K562 (cell line): ENCODE data around the gene SLC35F2. TPM values are rescaled to one million over a fixed set of nuclear protein-coding genes. Genes with fewer than 3 reads are reported as not detected.
A peak's percentile ranks its signal among the peaks of the same experiment; 100 is the strongest.

Experiments
- ATAC-seq: fragments of 200-7000 bp; cut with Tn5 transposase; 3 replicates; pipeline ENCODE4 v1.9.1; 2020; ENCODE audit warnings: moderate library complexity
- BruUV-seq: library from RNA; stranded (reverse); fragments of 400-500 nt; replicated peaks from 2 replicates; lab custom pipeline; 2021; lab: Mats Ljungman, UMichigan
- CTCF ChIA-PET: fragments of 300-600 bp; formaldehyde crosslinking; extraction: SDS; loops from one replicate; lab custom pipeline; 2021; ENCODE audit warnings: low intra/inter-chr PET ratio; lab: Yijun Ruan, JAX
- POLR2A ChIA-PET: fragments of 300-600, 350-650 bp; sonication (Branson Sonifier 250); formaldehyde crosslinking; extraction: SDS; loops from one replicate; lab custom pipeline; 2021; ENCODE audit warnings: antibody characterized with exemption, inconsistent platforms; lab: Yijun Ruan, JAX
- DNase-seq, 4 experiments: peaks; one replicate each; pipeline versions ENCODE4 v3.0.0 to v3.0.0-alpha.2; 2011 to 2018; ENCODE audit warnings: low spot score in 3 of 4, mixed read lengths in 3 of 4; ENCODE audit errors: extremely low read depth in 1 of 4
- FAIRE-seq: peaks from 2 replicates; lab custom pipeline; 2011; peaks lifted over from hg19 to GRCh38; lab: Jason Lieb, UNC
- H2AFZ ChIP-seq: 2 replicates; pipeline ENCODE4 v1.6.0; 2011; ENCODE audit warnings: low read depth, low read length, control low read depth, inconsistent platforms
- H3K27ac ChIP-seq: fragments of 200-600 bp; 3 replicates; pipeline ENCODE4 v1.8.0; 2011; ENCODE audit warnings: low read depth, mild to moderate bottlenecking, control low read depth, inconsistent platforms, low read length, moderate library complexity, mixed read lengths; ENCODE audit errors: extremely low read depth
- H3K27me3 ChIP-seq, 2 experiments: fragments of 300-600 bp in 1 of 2; 2 replicates in 1 of 2; 3 replicates in 1 of 2; pipeline versions ENCODE4 v1.6.0 to v1.8.0; 2011; ENCODE audit warnings: inconsistent platforms in 2 of 2, low read length in 2 of 2, mild to moderate bottlenecking in 1 of 2, mixed read lengths in 1 of 2, moderate library complexity in 1 of 2; ENCODE audit not compliant: control insufficient read depth in 2 of 2, insufficient read depth in 2 of 2
- H3K36me3 ChIP-seq: fragments of 300-600 bp; 3 replicates; pipeline ENCODE4 v1.8.0; 2011; ENCODE audit warnings: mild to moderate bottlenecking, low read length, inconsistent platforms; ENCODE audit not compliant: control insufficient read depth, insufficient read depth
- H3K4me1 ChIP-seq, 2 experiments: fragments of 200-600 bp in 1 of 2; replicated peaks in 1 of 2; 2 replicates in 1 of 2; 3 replicates in 1 of 2; pipeline versions ENCODE4 v1.5.1 to v1.8.0; 2011; ENCODE audit warnings: inconsistent platforms in 2 of 2, low read length in 2 of 2, mild to moderate bottlenecking in 1 of 2, mixed read lengths in 1 of 2, moderate library complexity in 1 of 2; ENCODE audit not compliant: control insufficient read depth in 2 of 2, insufficient read depth in 2 of 2
- H3K4me2 ChIP-seq: 2 replicates; pipeline ENCODE4 v1.6.1; 2011; ENCODE audit warnings: low read length, control low read depth, inconsistent platforms, mixed read lengths; ENCODE audit not compliant: insufficient read depth
- H3K4me3 ChIP-seq: fragments of 200-600 bp; sonication (generic), shearing (Covaris generic); 2 replicates; pipeline ENCODE4 v1.5.1; 2016; ENCODE audit warnings: control low read depth, inconsistent platforms
- H3K79me2 ChIP-seq: fragments of 200-600 bp; 3 replicates; pipeline ENCODE4 v1.8.0; 2011; ENCODE audit warnings: low read length, inconsistent platforms; ENCODE audit not compliant: control insufficient read depth, insufficient read depth
- H3K9ac ChIP-seq, 2 experiments: 2 replicates each; pipeline versions ENCODE4 v1.6.0 to v1.6.1; 2011; ENCODE audit warnings: low read depth in 2 of 2, low read length in 2 of 2, control low read depth in 1 of 2, inconsistent platforms in 1 of 2, mild to moderate bottlenecking in 1 of 2, mixed read lengths in 1 of 2; ENCODE audit not compliant: insufficient read depth in 1 of 2
- H3K9me1 ChIP-seq: one replicate; pipeline ENCODE4 v1.6.0; 2011; ENCODE audit warnings: inconsistent platforms, mild to moderate bottlenecking, low read length, moderate library complexity; ENCODE audit not compliant: control insufficient read depth, insufficient read depth
- H3K9me3 ChIP-seq: replicated peaks from 2 replicates; pipeline ENCODE4 v1.5.1; 2011; ENCODE audit warnings: low read depth, low read length, inconsistent platforms; ENCODE audit not compliant: control insufficient read depth, insufficient read depth
- H4K20me1 ChIP-seq: replicated peaks from 2 replicates; pipeline ENCODE4 v1.6.1; 2011; ENCODE audit warnings: low read length, inconsistent platforms, mixed read lengths; ENCODE audit not compliant: control insufficient read depth, insufficient read depth
- BRD4 ChIP-seq: fragments of 200-600 bp; sonication (generic); IDR thresholded peaks from 2 replicates; pipeline ENCODE4 v1.6.1; 2017; ENCODE audit warnings: inconsistent platforms
- CBFA2T2 ChIP-seq: fragments of 450-650 bp; conservative IDR thresholded peaks from 2 replicates; pipeline ENCODE4 v1.6.1; 2017; ENCODE audit warnings: mild to moderate bottlenecking
- CEBPZ ChIP-seq: fragments of 150-350 bp; IDR thresholded peaks from 2 replicates; pipeline ENCODE4 v1.6.1; 2014; ENCODE audit warnings: low read depth, mild to moderate bottlenecking, low read length, borderline replicate concordance
- MNT ChIP-seq, 2 experiments: fragments of 450-650 bp; conservative IDR thresholded peaks; 2 replicates each; pipeline ENCODE4 v1.6.1; 2017; ENCODE audit warnings: mild to moderate bottlenecking in 2 of 2, moderate library complexity in 2 of 2
- TGIF2 ChIP-seq: sonication (generic); formaldehyde crosslinking; IDR thresholded peaks from 2 replicates; pipeline ENCODE4 v1.8.1; 2022; ENCODE audit warnings: mild to moderate bottlenecking, missing genetic modification reagents, moderate library complexity
- ZC3H4 ChIP-seq: sonication (generic); formaldehyde crosslinking; IDR thresholded peaks from 2 replicates; pipeline ENCODE4 v1.9.0; 2021; ENCODE audit warnings: missing genetic modification reagents, borderline replicate concordance
- ZNF512 ChIP-seq: IDR thresholded peaks from 2 replicates; pipeline ENCODE4 v1.6.1; 2016; ENCODE audit warnings: missing genetic modification characterization, missing compliant biosample characterization
- WGBS: fragments of 100-300 bp; shearing (Covaris generic); methylation state at CpG from one replicate; pipeline ENCODE4 v1.1.6; 2016; ENCODE audit warnings: low coverage, mixed read lengths; ENCODE audit not compliant: insufficient coverage; ENCODE audit errors: missing lambda C conversion rate; 5-methylcytosine and 5-hydroxymethylcytosine counted together
- in situ Hi-C: fragments of 300-500 bp; cut with MboI; formaldehyde crosslinking; loops from 4 replicates; pipeline ENCODE4 v1.15.0; 2018; ENCODE audit warnings: inconsistent platforms, mixed read lengths
- intact Hi-C: fragments of 100-400 bp; cut with micrococcal nuclease; formaldehyde crosslinking; loops from 2 replicates; pipeline ENCODE4 v1.14.2; 2022
- polyA plus RNA-seq, 8 experiments: library from polyadenylated mRNA; depleted of rRNA in 4 of 8; stranded (reverse) in 5 of 8; unstranded in 3 of 8; fragments of >200 nt; fragmentation: Nextera tagmentation in 2 of 8; fragmentation: Illumina TruSeq in 1 of 8; extraction: Ambion mirVana in 2 of 8; extraction: Trizol in 1 of 8; gene quantifications; 2 replicates each; pipeline versions ENCODE4 v1.2.1 to v1.2.3, GENCODE V29; 2011 to 2014; ENCODE audit warnings: inconsistent platforms in 1 of 8, missing spikeins in 1 of 8
- total RNA-seq, 7 experiments: library from RNA; depleted of rRNA in 6 of 7; stranded (reverse); fragments of >200 nt in 6 of 7; fragmentation: Illumina TruSeq in 2 of 7; extraction: Trizol in 2 of 7; gene quantifications; 2 replicates each; pipeline versions ENCODE4 v1.2.1 to v1.2.3, GENCODE V29; 2011 to 2021; ENCODE audit warnings: low replicate concordance in 1 of 7

SLC35F2 gene
- total and polyA plus RNA-seq, 9 of the 15 experiments (the other 6 are each of a cell fraction or from before 2014, with no cell fraction given): 28.6 to 63.9 (median 53.4) TPM

GRCh38 chr11:107750313-107750712 is 108.3 kb downstream of the SLC35F2 start:
- no TSS peak for BruUV-seq
- ChIA-PET CTCF (no interaction called here), POLR2A (interaction anchor here (0.6 kb wide), 1 partner anchor 15 kb away, joined by 3 read pairs; no protein-coding TSS in a partner anchor)
- Histone ChIP-seq H2AFZ (no peak overlapping the region), H3K79me2 (no peaks in the 10 kb centered on the region), H3K9ac (no peak overlapping the region), H3K27ac (no peak overlapping the region), H3K4me1 (no peaks in the 10 kb centered on the region), H3K36me3 (no peaks in the 10 kb centered on the region), H4K20me1 (no peaks in the 10 kb centered on the region), H3K9me3 (no peaks in the 10 kb centered on the region), H3K4me3 (no peak overlapping the region), H3K9me1 (no peaks in the 10 kb centered on the region), H3K27me3 (peaks cover 10 to 11% of the 10 kb centered on the region in 2 experiments; a peak in 4 of 5 replicates), H3K4me2 (no peak overlapping the region)
- TF ChIP-seq ZNF512 (tag): no peak
- TF ChIP-seq ZC3H4: no peak
- TF ChIP-seq CEBPZ: no peak
- no peak for TF ChIP-seq TGIF2 (CRISPR knock-in tag)
- no peak for TF ChIP-seq BRD4
- no peak for TF ChIP-seq CBFA2T2
- TF ChIP-seq MNT (conservative IDR thresholded peaks at IDR 0.05): no peak
- no peak for FAIRE-seq
- in situ Hi-C loops (no loop called here), intact Hi-C loops (no loop called here)
- WGBS: 4% methylated on average over 13 of the region's 15 CpGs
- peak; percentile 38 for ATAC-seq
- DNase-seq: no peak
